PFSK-1 (cell line): ENCODE results near the gene DIP2B.

Source experiments
- FOXP2 ChIP-seq: optimal IDR thresholded peaks from 2 replicates; pipeline ENCODE3; 2011; ENCODE audit warnings: borderline replicate concordance, control low read depth, inconsistent platforms; ENCODE audit not compliant: insufficient read depth; ENCODE audit errors: extremely low read length, extremely low read depth
- POLR2AphosphoS5 ChIP-seq: IDR thresholded peaks from 2 replicates; pipeline ENCODE4 v1.6.1; 2012; ENCODE audit warnings: low read depth, mild to moderate bottlenecking, control low read depth, low read length, moderate library complexity
- REST ChIP-seq, 2 experiments: IDR thresholded peaks; 2 replicates each; pipeline versions ENCODE4 v1.6.1 to v1.8.0; 2011 to 2012; ENCODE audit warnings: low read depth in 2 of 2, low read length in 2 of 2, control low read depth in 1 of 2, inconsistent platforms in 1 of 2, mild to moderate bottlenecking in 1 of 2, moderate library complexity in 1 of 2; ENCODE audit not compliant: insufficient read depth in 1 of 2
- SIN3A ChIP-seq: IDR thresholded peaks from 2 replicates; pipeline ENCODE4 v1.6.1; 2012; ENCODE audit warnings: mild to moderate bottlenecking, low read length, moderate library complexity, borderline replicate concordance; ENCODE audit not compliant: insufficient read depth
- TAF1 ChIP-seq: IDR thresholded peaks from 2 replicates; pipeline ENCODE4 v1.6.1; 2012; ENCODE audit warnings: low read length, control low read depth, borderline replicate concordance; ENCODE audit not compliant: insufficient read depth

DNA sequence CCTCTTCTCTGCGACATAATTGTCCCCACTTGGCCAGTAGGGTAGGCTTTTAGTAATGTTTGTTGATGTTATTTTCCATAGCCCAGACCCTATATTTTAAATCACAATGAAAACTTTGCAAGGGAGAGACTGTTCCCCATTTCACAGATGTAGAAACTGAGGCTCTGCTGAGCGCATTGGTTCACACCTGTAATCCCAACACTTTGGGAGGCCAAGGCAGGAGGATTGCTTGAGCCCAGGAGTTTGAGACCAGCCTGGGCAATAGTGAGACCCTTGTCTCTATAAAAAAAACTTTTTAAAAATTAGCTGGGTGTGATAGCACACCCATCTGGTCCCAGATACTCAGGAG lies 114.8 kb downstream of the DIP2B start:
- TF ChIP-seq TAF1 (no peak), REST (IDR thresholded peaks at IDR 0.05; ENCODE audit: insufficient read depth in 1 of 2, low read depth in 2 of 2, low read length in 2 of 2) (no peak), POLR2AphosphoS5 (no peak), SIN3A (no peak), FOXP2 (no peak)
